ENCODE results near the gene TOPBP1. TPM values are rescaled to one million over a fixed set of nuclear protein-coding genes. Genes with fewer than 3 reads are reported as not detected.
A peak's percentile ranks its signal among the peaks of the same experiment; 100 is the strongest.

The TOPBP1 gene
- total RNA-seq, 1 donor from 2014 or later, result 18.1 TPM

DNA sequence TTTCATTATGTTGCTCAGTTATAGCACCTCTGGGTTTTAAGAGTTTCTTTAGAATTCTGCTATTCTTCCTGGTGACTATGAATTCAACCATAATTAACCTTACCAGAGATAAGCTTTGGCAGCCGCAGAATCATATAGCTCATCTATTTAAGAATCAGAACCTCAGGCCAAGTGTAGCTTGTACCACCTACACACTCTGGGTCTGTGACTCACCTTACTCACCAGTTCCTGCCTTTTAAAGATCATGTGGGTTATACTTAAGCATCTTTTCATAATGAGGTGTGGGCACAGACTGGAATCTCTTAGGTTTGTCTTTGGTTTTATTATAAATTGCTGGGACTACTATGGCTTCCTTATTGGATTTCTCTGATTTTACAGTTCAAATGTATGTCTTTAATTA, 66.4 kb downstream of the TOPBP1 start:
- Mint-ChIP-seq H3K9me3 (ENCODE audit: low read depth) (no peaks in the 10 kb centered on the region), H3K27ac (ENCODE audit: unreplicated experiment) (peak overlapping the region; percentile 52), H3K4me3 (ENCODE audit: unreplicated experiment) (no peak overlapping the region), H3K36me3 (ENCODE audit: low read depth) (no peaks in the 10 kb centered on the region), H3K4me1 (ENCODE audit: low read depth) (peaks cover 36% of the 10 kb centered on the region), H3K27me3 (ENCODE audit: low read depth) (no peaks in the 10 kb centered on the region)
- TF ChIP-seq, protein P1, sequence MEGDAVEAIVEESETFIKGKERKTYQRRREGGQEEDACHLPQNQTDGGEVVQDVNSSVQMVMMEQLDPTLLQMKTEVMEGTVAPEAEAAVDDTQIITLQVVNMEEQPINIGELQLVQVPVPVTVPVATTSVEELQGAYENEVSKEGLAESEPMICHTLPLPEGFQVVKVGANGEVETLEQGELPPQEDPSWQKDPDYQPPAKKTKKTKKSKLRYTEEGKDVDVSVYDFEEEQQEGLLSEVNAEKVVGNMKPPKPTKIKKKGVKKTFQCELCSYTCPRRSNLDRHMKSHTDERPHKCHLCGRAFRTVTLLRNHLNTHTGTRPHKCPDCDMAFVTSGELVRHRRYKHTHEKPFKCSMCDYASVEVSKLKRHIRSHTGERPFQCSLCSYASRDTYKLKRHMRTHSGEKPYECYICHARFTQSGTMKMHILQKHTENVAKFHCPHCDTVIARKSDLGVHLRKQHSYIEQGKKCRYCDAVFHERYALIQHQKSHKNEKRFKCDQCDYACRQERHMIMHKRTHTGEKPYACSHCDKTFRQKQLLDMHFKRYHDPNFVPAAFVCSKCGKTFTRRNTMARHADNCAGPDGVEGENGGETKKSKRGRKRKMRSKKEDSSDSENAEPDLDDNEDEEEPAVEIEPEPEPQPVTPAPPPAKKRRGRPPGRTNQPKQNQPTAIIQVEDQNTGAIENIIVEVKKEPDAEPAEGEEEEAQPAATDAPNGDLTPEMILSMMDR (IDR thresholded peaks at IDR 0.05), result no peak
- DNase-seq (ENCODE audit: low spot score), result no peak

DNA sequence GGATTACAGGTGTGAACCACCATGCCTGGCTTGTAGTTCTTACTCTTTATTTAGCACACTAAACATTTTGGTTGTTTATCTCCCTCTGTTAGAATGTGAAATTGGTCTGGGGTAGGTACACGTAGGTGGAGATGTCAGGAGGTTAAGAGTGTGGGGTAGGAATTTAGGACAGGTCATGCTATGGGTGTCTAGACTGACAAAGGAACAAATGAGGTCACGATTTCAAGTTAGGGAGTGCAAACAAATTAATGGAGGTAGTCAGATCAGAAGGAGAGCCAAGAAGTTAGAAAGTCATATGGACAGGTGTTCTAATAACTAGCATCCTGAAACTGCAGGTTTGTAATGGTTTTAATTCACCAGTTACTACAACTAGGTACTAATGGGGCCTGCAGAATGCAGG, 68.5 kb downstream of the TOPBP1 start:
- TF ChIP-seq, protein P1 (IDR thresholded peaks at IDR 0.05), result no peak
- Mint-ChIP-seq H3K4me1 (ENCODE audit: low read depth) (peaks cover 49% of the 10 kb centered on the region), H3K27me3 (ENCODE audit: low read depth) (no peaks in the 10 kb centered on the region), H3K27ac (ENCODE audit: unreplicated experiment) (no peak overlapping the region), H3K4me3 (ENCODE audit: unreplicated experiment) (no peak overlapping the region), H3K9me3 (ENCODE audit: low read depth) (no peaks in the 10 kb centered on the region), H3K36me3 (ENCODE audit: low read depth) (peaks cover 15% of the 10 kb centered on the region)
- DNase-seq (ENCODE audit: low spot score), result no peak

DNA sequence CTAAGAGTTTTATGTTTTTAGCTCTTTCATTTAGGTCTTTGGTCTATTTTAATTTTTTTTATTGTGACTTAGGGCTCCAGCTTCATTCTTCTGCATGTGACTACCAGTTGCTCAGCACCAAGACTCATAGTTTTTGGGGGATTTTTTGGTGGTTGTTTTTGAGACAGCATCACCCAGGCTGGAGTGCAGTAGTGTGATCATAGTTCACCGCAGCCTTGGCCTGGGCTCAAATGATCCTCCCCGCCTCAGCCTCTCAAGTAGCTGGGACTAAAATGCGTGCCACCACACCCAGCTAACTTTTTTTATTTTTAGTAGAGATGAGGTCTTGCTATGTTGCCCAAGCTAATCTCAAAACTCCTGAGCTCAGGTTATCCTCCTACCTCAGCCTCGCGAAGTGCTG, 68.9 kb downstream of the TOPBP1 start:
- DNase-seq (ENCODE audit: low spot score), result no peak
- TF ChIP-seq, protein P1 (IDR thresholded peaks at IDR 0.05), result no peak
- no peaks in the 10 kb centered on the region for H3K27me3 Mint-ChIP-seq (ENCODE audit: low read depth)
- peaks cover 49% of the 10 kb centered on the region for H3K4me1 Mint-ChIP-seq (ENCODE audit: low read depth)
- peaks cover 19% of the 10 kb centered on the region for H3K36me3 Mint-ChIP-seq (ENCODE audit: low read depth)
- no peak overlapping the region for H3K27ac Mint-ChIP-seq (ENCODE audit: unreplicated experiment)
- no peak overlapping the region for H3K4me3 Mint-ChIP-seq (ENCODE audit: unreplicated experiment)
- no peaks in the 10 kb centered on the region for H3K9me3 Mint-ChIP-seq (ENCODE audit: low read depth)

DNA sequence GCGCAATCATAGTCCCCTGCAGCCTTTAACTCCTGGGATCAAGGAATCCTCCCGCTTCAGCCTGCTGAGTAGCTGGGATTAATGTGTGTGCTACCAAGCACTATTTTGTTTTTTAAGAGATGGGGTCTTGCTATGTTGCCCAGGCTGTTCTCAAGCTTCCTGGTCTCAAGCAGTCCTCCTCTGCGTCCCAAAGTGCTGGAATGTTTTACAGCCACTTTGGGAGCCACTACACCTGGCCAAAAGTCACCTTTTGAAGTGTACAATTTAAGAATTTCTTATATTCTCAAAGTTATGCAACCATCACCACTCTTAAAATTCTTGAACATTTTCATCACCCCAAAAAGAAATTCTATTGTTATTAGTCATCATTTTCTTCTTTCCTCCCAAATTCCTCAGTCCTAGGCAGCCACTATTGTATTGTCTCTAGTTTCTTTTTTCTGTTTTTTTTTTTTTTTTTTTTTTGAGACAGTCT, 70.4 kb downstream of the TOPBP1 start:
- Mint-ChIP-seq H3K27ac (ENCODE audit: unreplicated experiment) (peak overlapping the region; percentile 73), H3K9me3 (ENCODE audit: low read depth) (no peaks in the 10 kb centered on the region), H3K4me3 (ENCODE audit: unreplicated experiment) (no peak overlapping the region), H3K36me3 (ENCODE audit: low read depth) (peaks cover 26% of the 10 kb centered on the region), H3K27me3 (ENCODE audit: low read depth) (no peaks in the 10 kb centered on the region), H3K4me1 (ENCODE audit: low read depth) (peaks cover 46% of the 10 kb centered on the region)
- TF ChIP-seq, protein P1 (IDR thresholded peaks at IDR 0.05), result no peak
- no peak for DNase-seq (ENCODE audit: low spot score)

DNA sequence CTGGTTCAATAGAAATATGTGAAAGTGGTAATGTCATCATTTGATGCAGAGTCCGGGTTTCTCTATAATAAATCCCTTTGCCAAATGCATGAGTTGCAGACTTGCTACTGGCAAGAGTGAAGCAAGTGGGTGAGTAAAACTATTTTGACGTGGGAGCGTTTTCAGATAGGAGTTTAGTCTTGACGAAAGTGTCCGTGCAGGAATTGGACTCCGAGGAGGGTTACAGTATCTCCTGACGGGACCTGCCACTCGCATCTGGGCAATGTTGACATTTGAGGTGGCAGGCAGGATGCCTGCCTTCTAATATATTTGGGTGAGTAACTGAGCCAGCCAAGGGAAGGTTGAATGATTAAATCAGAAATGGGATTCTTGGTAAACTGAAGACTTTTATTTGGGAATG, 72.2 kb downstream of the TOPBP1 start:
- Mint-ChIP-seq H3K4me1 (ENCODE audit: low read depth) (peaks cover 35% of the 10 kb centered on the region), H3K27me3 (ENCODE audit: low read depth) (no peaks in the 10 kb centered on the region), H3K27ac (ENCODE audit: unreplicated experiment) (no peak overlapping the region), H3K9me3 (ENCODE audit: low read depth) (no peaks in the 10 kb centered on the region), H3K36me3 (ENCODE audit: low read depth) (peaks cover 31% of the 10 kb centered on the region), H3K4me3 (ENCODE audit: unreplicated experiment) (no peak overlapping the region)
- no peak for DNase-seq (ENCODE audit: low spot score)
- TF ChIP-seq, protein P1 (IDR thresholded peaks at IDR 0.05), result no peak
